Muscle layer of duodenum (tissue), 2 donors: ENCODE results near the gene ATIC.

Experiments
- H3K27ac ChIP-seq: one replicate; pipeline ENCODE4 v1.7.0; 2013; ENCODE audit warnings: mild to moderate bottlenecking, low read length
- H3K27me3 ChIP-seq: one replicate; pipeline ENCODE4 v1.7.0; 2013; ENCODE audit warnings: low read depth, mild to moderate bottlenecking, control low read depth, low read length
- H3K36me3 ChIP-seq, 2 donors: one replicate each; pipeline ENCODE4 v1.7.0; 2013; ENCODE audit warnings: low read length in 2 of 2, control low read depth in 1 of 2, mild to moderate bottlenecking in 1 of 2; ENCODE audit not compliant: insufficient read depth in 2 of 2, control insufficient read depth in 1 of 2
- H3K4me1 ChIP-seq, 2 donors: one replicate each; pipeline ENCODE4 v1.7.0; 2013; ENCODE audit warnings: low read length in 2 of 2, mild to moderate bottlenecking in 2 of 2, control low read depth in 1 of 2, moderate library complexity in 1 of 2; ENCODE audit not compliant: insufficient read depth in 2 of 2, control insufficient read depth in 1 of 2
- H3K4me3 ChIP-seq, 2 donors: one replicate each; pipeline ENCODE4 v1.7.0; 2013; ENCODE audit warnings: low read length in 2 of 2, low read depth in 1 of 2, mild to moderate bottlenecking in 1 of 2
- H3K9me3 ChIP-seq, 2 donors: one replicate each; pipeline ENCODE4 v1.7.0; 2013; ENCODE audit warnings: low read length in 2 of 2, control low read depth in 1 of 2, mild to moderate bottlenecking in 1 of 2; ENCODE audit not compliant: control insufficient read depth in 1 of 2
- donor health status: healthy.

The ATIC gene

DNA sequence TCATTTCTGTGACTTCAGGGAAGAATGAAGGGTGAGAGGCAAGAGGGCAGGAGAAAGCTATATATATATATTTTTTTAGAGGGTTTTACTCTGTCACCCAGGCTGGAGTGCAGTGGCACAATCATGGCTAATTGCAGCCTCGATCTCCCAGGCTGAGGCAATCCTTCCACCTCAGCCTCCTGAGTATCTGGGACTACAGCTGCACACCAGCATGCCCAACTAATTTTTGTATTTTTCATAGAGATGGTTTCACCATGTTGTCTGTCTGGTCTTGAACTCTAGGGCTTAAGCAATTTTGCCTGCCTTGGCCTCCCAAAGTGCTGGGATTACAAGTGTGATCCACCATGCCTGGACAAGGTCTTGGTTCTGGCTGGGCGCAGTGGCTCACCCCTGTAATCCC is 3.4 kb downstream of the ATIC start:
- peaks cover 10% of the 10 kb centered on the region in 2 donors for H3K4me1 ChIP-seq
- H3K36me3 ChIP-seq, result peaks cover 13% of the 10 kb centered on the region in 2 donors
- no peak overlapping the region for H3K4me3 ChIP-seq
- H3K9me3 ChIP-seq, result no peaks in the 10 kb centered on the region
- H3K27ac ChIP-seq, result no peak overlapping the region
- H3K27me3 ChIP-seq, result no peaks in the 10 kb centered on the region

DNA sequence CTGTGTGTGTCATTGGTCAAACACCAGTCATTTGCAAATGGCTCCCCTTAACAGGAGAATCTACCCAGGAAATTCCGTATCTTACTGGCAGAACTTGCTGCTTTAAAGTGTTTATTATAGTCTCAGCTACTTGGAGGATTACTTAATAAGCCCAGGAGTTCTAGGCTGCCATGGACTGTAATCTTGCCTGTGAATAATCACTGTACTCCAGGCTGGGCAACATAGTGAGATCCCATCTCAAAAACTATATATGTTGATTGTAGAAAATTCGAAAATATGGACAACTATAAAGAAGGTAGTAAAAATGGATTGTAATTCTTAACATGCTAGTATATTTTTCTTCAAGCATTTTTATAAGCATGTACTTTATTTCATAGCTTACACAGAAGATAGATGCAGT is 4.5 kb downstream of the ATIC start:
- H3K27me3 ChIP-seq, result no peaks in the 10 kb centered on the region
- no peak overlapping the region for H3K4me3 ChIP-seq
- peaks cover 13 to 21% of the 10 kb centered on the region in 2 donors for H3K36me3 ChIP-seq
- H3K4me1 ChIP-seq, result peaks cover 7 to 10% of the 10 kb centered on the region in 2 donors
- H3K9me3 ChIP-seq, result no peaks in the 10 kb centered on the region
- H3K27ac ChIP-seq, result no peak overlapping the region

DNA sequence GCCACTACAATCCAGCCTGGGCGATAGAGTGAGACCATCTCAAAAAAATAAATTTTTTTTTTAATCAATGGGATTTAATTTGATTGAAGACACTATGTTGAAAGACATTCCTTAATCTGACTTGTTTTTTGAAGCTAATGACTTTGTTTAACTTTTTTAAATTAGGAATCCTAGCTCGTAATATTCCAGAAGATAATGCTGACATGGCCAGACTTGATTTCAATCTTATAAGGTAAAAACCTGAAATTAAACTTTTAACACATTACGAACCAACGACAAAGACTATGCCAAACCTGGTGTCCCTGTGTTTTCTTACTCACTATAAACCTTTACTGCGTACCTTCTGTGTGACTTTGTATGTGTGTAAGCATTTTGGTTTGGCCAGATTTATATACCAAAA is 7.6 kb downstream of the ATIC start:
- H3K36me3 ChIP-seq, result peaks cover 10 to 28% of the 10 kb centered on the region in 2 donors
- H3K27me3 ChIP-seq, result no peaks in the 10 kb centered on the region
- H3K4me3 ChIP-seq, result no peak overlapping the region
- H3K4me1 ChIP-seq, result no peaks in the 10 kb centered on the region
- H3K27ac ChIP-seq, result no peak overlapping the region
- H3K9me3 ChIP-seq, result no peaks in the 10 kb centered on the region

DNA sequence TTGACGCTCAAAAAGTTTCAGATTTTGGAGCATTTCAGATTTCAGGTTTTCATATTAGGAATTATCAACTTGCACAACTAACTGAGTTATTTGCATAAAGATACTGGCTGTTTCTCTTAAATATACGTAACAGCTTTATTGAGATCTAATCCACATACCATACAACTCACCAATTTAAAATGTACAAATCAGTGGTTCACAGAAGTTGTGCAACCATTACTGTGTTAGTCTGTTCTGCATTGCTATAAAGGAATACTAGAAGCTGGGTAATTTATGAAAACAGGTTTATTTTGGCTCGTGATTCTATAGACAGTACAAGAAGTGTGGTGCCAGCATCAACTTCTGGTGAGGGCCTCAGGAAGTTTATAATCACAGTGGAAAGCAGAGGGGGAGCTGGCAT is 8.2 kb downstream of the ATIC start:
- H3K4me1 ChIP-seq, result no peaks in the 10 kb centered on the region
- H3K27me3 ChIP-seq, result no peaks in the 10 kb centered on the region
- H3K9me3 ChIP-seq, result no peaks in the 10 kb centered on the region
- peaks cover 14 to 28% of the 10 kb centered on the region in 2 donors for H3K36me3 ChIP-seq
- H3K4me3 ChIP-seq, result no peak overlapping the region
- no peak overlapping the region for H3K27ac ChIP-seq

DNA sequence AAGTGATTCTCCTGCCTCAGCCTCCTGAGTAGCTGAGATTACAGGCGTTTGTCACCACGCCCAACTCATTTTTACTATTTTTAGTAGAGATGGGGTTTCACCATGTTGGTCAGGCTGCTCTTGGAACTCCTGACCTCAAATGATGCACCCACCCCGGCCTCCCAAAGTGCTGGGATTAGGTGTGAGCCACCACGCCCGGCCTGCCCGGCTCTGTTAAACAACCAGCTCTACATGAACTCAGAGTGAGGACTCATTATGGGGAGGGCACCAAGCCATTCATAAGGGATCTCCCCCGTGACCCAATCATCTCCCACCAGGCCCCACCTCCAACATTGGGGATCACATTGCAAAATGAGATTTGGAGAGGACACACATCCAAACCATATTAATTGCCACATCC is 8.8 kb downstream of the ATIC start:
- H3K36me3 ChIP-seq, result peaks cover 14 to 28% of the 10 kb centered on the region in 2 donors

DNA sequence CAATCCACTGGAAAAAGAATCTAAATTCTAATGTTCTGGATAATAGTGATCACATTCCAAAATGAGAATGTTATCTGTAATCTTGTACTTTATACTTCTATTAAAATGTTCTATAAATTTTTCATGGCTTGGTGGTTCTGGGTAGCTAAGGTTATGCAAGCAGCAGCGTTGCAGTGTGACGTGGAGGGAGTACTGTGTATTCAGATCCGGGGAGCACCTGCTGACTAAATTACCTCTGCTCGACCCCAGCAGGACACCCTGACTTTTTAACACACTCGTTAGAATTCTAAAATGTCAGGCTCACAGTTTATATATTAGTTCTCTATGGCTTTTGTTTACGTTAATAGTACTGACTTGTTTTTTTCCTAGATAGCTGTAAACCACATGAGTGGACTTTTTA is 13.0 kb downstream of the ATIC start:
- H3K4me1 ChIP-seq, result no peaks in the 10 kb centered on the region
- H3K4me3 ChIP-seq, result no peak overlapping the region
- no peaks in the 10 kb centered on the region for H3K9me3 ChIP-seq
- peaks cover 27 to 47% of the 10 kb centered on the region in 2 donors for H3K36me3 ChIP-seq
- H3K27ac ChIP-seq, result no peak overlapping the region
- H3K27me3 ChIP-seq, result no peaks in the 10 kb centered on the region

More for the DNA sequence above, 8.8 kb downstream of the ATIC start:
- H3K4me1 ChIP-seq, result no peaks in the 10 kb centered on the region
- H3K9me3 ChIP-seq, result no peaks in the 10 kb centered on the region
- H3K4me3 ChIP-seq, result no peak overlapping the region
- H3K27ac ChIP-seq, result no peak overlapping the region
- no peaks in the 10 kb centered on the region for H3K27me3 ChIP-seq

DNA sequence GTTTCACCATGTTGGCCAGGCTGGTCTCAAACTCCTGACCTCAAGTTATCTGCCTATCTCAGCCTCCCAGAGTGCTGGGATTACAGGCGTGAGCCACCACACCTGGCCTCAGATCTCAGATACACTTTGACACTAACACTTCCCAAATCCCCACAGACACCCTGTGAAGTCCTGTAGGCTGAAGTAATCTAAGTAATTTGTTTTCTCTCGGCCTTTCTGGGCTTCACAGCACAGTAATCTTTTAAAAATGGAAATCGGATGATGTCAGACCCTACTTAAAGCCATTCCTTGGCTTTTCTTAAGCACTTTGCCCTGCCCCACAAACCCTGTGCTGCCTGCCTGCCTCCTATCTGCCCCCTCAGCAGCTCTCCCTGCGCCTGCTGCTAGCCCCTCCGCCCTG is 16.2 kb downstream of the ATIC start:
- Histone ChIP-seq H3K4me3 (no peak overlapping the region), H3K4me1 (peaks cover 0 to 7% of the 10 kb centered on the region in 2 donors), H3K27ac (no peak overlapping the region), H3K36me3 (peaks cover 29 to 33% of the 10 kb centered on the region in 2 donors), H3K27me3 (no peaks in the 10 kb centered on the region), H3K9me3 (no peaks in the 10 kb centered on the region)

DNA sequence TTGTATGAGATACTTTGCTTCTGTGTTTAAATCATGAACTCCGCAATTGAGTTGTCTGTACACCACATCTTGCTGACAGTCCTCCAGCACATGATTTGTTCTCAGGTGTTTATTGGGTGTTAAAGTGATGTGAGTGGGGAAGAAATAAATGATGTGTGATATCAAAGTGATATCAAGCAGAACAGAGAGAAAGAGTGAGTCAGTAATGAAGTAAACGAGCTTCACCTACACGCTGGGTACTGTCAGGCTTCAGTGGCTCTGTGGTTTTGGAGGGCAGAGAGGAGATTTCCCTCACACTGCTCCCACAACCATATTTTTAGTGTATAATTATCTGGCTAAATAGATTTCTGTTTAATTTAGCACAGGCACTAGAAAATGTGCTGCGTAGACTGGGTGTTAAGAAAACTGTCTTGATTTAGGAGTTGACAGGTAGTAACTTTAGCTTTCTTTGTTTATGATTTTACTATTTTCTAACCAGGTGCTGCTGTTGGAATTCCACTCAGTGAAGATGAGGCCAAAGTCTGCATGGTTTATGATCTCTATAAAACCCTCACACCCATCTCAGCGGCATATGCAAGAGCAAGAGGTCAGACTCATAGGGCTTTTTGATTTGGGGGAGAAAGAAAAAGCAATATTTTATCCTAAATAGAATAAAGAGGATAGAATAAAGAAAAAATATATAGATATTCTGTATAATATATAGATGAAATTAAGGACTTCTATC is 21.2 kb downstream of the ATIC start:
- Histone ChIP-seq H3K27ac (no peak overlapping the region), H3K4me1 (peaks cover 0 to 7% of the 10 kb centered on the region in 2 donors), H3K36me3 (peaks cover 27 to 30% of the 10 kb centered on the region in 2 donors), H3K9me3 (no peaks in the 10 kb centered on the region), H3K27me3 (no peaks in the 10 kb centered on the region), H3K4me3 (no peak overlapping the region)

DNA sequence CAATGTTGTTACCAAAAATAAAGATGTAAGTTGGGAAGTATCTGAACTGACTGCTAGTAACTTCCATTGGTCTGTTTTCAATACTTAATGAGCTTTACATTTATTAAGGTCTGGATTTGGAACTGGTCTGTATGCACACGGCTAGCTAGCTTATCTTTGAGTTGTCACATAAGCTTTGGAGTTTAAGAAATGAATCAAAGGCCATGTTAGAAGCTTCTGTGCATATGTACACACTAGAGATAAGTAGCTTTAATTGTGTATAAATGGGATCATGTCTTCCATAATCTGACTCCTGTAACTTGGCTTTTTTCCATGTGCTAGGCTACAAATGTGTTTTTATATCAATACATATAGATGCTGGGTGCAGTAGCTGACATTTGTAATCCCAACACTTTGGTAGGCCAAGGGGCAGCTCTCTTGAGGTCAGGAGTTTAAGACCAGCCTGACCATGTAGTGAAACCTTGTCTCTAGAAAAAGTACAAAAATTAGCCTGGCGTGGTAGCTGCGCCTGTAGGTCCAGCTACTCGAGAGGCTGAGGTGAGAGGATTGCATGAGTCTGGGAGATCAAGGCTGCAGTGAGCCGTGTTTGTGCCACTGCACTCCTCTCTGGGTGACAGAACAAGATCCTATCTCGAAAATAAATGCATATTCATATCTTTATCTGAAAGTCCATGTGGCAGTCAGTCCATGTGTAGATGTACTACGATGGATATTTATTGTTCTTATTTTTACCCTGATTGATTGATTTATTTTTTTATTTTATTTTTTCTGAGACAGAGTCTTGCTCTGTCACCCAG is 27.2 kb downstream of the ATIC start:
- H3K27ac ChIP-seq, result no peak overlapping the region
- no peaks in the 10 kb centered on the region for H3K4me1 ChIP-seq
- no peaks in the 10 kb centered on the region for H3K9me3 ChIP-seq
- no peaks in the 10 kb centered on the region for H3K27me3 ChIP-seq
- peaks cover 36 to 48% of the 10 kb centered on the region in 2 donors for H3K36me3 ChIP-seq
- H3K4me3 ChIP-seq, result no peak overlapping the region

DNA sequence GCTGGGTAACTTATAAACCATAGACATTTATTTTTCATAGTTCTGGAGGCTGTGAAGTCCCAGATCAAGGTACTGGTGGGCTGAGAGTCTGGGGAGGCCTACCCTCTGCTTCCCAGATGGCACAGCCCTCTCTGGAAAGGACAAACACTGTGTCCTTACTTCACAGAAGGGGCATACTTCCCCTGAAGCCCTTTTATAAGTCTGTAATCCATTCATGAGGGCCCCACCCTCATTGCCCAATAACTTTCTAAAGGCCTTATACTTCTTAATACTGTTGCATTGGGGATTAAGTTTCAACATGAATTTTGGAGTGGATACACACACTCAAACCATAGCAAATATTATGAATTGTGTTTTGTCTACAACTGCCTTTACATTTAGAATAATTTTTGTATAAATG is 36.0 kb downstream of the ATIC start:
- Histone ChIP-seq H3K4me1 (no peaks in the 10 kb centered on the region), H3K27ac (no peak overlapping the region), H3K27me3 (no peaks in the 10 kb centered on the region), H3K4me3 (no peak overlapping the region), H3K9me3 (no peaks in the 10 kb centered on the region), H3K36me3 (peaks cover 41 to 46% of the 10 kb centered on the region in 2 donors)

DNA sequence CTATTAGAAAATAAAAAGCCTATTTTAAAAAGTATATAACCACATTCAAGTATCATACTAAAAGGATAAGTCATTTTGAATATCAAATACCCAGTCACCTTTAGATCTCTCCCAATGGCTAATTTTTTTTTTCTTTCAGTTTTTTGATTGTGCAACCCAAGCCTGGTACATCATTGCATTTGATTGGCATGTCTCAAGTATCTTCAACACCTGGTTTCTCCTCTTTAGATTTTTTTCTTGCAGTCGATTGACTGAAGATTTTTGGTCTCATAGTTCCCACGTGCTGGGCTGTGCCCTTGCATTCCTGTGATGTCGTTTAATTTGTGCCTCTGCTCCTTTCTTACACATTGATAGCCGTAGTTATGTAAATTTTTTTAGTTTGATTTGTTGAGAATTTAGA is 40.7 kb downstream of the ATIC start:
- no peaks in the 10 kb centered on the region for H3K9me3 ChIP-seq
- H3K36me3 ChIP-seq, result peaks cover 14 to 20% of the 10 kb centered on the region in 2 donors
- no peaks in the 10 kb centered on the region for H3K4me1 ChIP-seq
- H3K27me3 ChIP-seq, result no peaks in the 10 kb centered on the region
- H3K27ac ChIP-seq, result no peak overlapping the region
- H3K4me3 ChIP-seq, result no peak overlapping the region
